OCI-LY1 (cell line): ENCODE measurements around the gene HDGFL2.

Source experiments
- H2AFZ ChIP-seq: fragments of 200-600 bp; sonication (generic), shearing (Covaris generic); 2 replicates; pipeline ENCODE4 v1.6.0; 2014; ENCODE audit warnings: antibody characterized with exemption, mild to moderate bottlenecking, low read length
- H3F3A ChIP-seq: fragments of 200-600 bp; sonication (generic), shearing (Covaris generic); 2 replicates; pipeline ENCODE4 v1.6.0; 2014; ENCODE audit warnings: mild to moderate bottlenecking, antibody characterized with exemption, low read length, moderate library complexity; ENCODE audit not compliant: insufficient read depth
- H3K27ac ChIP-seq: fragments of 200-600 bp; sonication (generic); 2 replicates; pipeline ENCODE4 v1.5.1; 2014; ENCODE audit warnings: low read length, mixed run types, mild to moderate bottlenecking, low read depth; ENCODE audit not compliant: poor library complexity, severe bottlenecking
- H3K27me3 ChIP-seq: fragments of 200-600 bp; sonication (generic); 2 replicates; pipeline ENCODE4 v1.6.0; 2014; ENCODE audit warnings: antibody characterized with exemption, mild to moderate bottlenecking, low read length, moderate library complexity; ENCODE audit not compliant: insufficient read depth
- H3K36me3 ChIP-seq: fragments of 200-600 bp; sonication (generic); 2 replicates; pipeline ENCODE4 v1.6.1; 2014; ENCODE audit warnings: mild to moderate bottlenecking, antibody characterized with exemption, low read length, moderate library complexity, mixed read lengths; ENCODE audit not compliant: insufficient read depth
- H3K4me1 ChIP-seq: fragments of 200-600 bp; sonication (generic); 2 replicates; pipeline ENCODE4 v1.5.1; 2014; ENCODE audit warnings: mild to moderate bottlenecking, low read length, moderate library complexity; ENCODE audit not compliant: insufficient read depth, severe bottlenecking
- H3K4me2 ChIP-seq: fragments of 200-600 bp; sonication (generic), shearing (Covaris generic); 2 replicates; pipeline ENCODE4 v1.6.1; 2014; ENCODE audit warnings: low read length
- H3K4me3 ChIP-seq: fragments of 200-600 bp; sonication (generic); 2 replicates; pipeline ENCODE4 v1.5.1; 2014; ENCODE audit warnings: low read length, low read depth, mild to moderate bottlenecking, mixed read lengths; ENCODE audit not compliant: poor library complexity, severe bottlenecking
- H3K79me2 ChIP-seq: fragments of 200-600 bp; shearing (Covaris generic); 2 replicates; pipeline ENCODE4 v1.6.1; 2016; ENCODE audit warnings: mixed run types, low read length, mixed read lengths; ENCODE audit not compliant: insufficient read depth
- H3K9ac ChIP-seq: fragments of 200-600 bp; sonication (generic), shearing (Covaris generic); 2 replicates; pipeline ENCODE4 v1.6.1; 2014; ENCODE audit warnings: mild to moderate bottlenecking, low read length, mixed read lengths
- H3K9me2 ChIP-seq: fragments of 200-600 bp; sonication (generic), shearing (Covaris generic); 2 replicates; pipeline ENCODE4 v1.6.1; 2014; ENCODE audit warnings: low read depth, mild to moderate bottlenecking, low read length, mixed read lengths
- H3K9me3 ChIP-seq: fragments of 200-600 bp; shearing (Covaris generic); 2 replicates; pipeline ENCODE4 v1.6.1; 2014; ENCODE audit warnings: low read length, mixed read lengths
- H4K20me1 ChIP-seq: fragments of 200-600 bp; sonication (generic), shearing (Covaris generic); 2 replicates; pipeline ENCODE4 v1.6.0; 2016; ENCODE audit warnings: mild to moderate bottlenecking, low read length; ENCODE audit not compliant: insufficient read depth
- CTCF ChIP-seq: fragments of 200-600 bp; sonication (generic), shearing (Covaris generic); IDR thresholded peaks from 2 replicates; pipeline ENCODE4 v1.5.1; 2017; ENCODE audit warnings: mild to moderate bottlenecking, antibody characterized with exemption, low read length, moderate library complexity, mixed read lengths
- EZH2 ChIP-seq: fragments of 200-600 bp; sonication (generic), shearing (Covaris generic); IDR thresholded peaks from 2 replicates; pipeline ENCODE4 v1.8.0; 2017; ENCODE audit warnings: borderline replicate concordance, mixed run types, mild to moderate bottlenecking, antibody characterized with exemption, low read length, moderate library complexity, mixed read lengths

The HDGFL2 gene

GRCh38 chr19:4511300-4512054 is 39.4 kb downstream of the HDGFL2 start:
- H3K4me1 ChIP-seq: no peaks in the 10 kb centered on the region
- TF ChIP-seq CTCF (no peak), EZH2 (no peak)

GRCh38 chr19:4512070-4512469 is 40.0 kb downstream of the HDGFL2 start:
- Histone ChIP-seq H3K9ac (no peak overlapping the region), H3K9me3 (no peaks in the 10 kb centered on the region), H3F3A (no peaks in the 10 kb centered on the region), H3K36me3 (0 out of 2 replicates have a peak, but pooled peaks cover under 1% of the 10 kb centered on the region), H4K20me1 (no peaks in the 10 kb centered on the region), H3K27me3 (no peaks in the 10 kb centered on the region), H3K79me2 (no peaks in the 10 kb centered on the region), H3K27ac (no peak overlapping the region), H2AFZ (no peak overlapping the region), H3K4me1 (no peaks in the 10 kb centered on the region), H3K4me3 (no peak overlapping the region), H3K4me2 (no peak overlapping the region), H3K9me2 (no peaks in the 10 kb centered on the region)
- no peak for TF ChIP-seq EZH2

More at GRCh38 chr19:4511300-4512054, 39.4 kb downstream of the HDGFL2 start:
- H3K4me2 ChIP-seq: no peak overlapping the region
- no peaks in the 10 kb centered on the region for H3K9me3 ChIP-seq
- no peaks in the 10 kb centered on the region for H3K9me2 ChIP-seq
- no peaks in the 10 kb centered on the region for H3K27me3 ChIP-seq
- H3K4me3 ChIP-seq: no peak overlapping the region
- H3K27ac ChIP-seq: no peak overlapping the region
- H3K79me2 ChIP-seq: no peaks in the 10 kb centered on the region
- no peak overlapping the region for H2AFZ ChIP-seq
- H4K20me1 ChIP-seq: no peaks in the 10 kb centered on the region
- no peak overlapping the region for H3K9ac ChIP-seq
- H3K36me3 ChIP-seq: 0 out of 2 replicates have a peak, but pooled peaks cover 3% of the 10 kb centered on the region
- H3F3A ChIP-seq: no peaks in the 10 kb centered on the region

- Histone ChIP-seq H3K4me1 (no peaks in the 10 kb centered on the region), H3K4me2 (no peak overlapping the region), H3K9me3 (no peaks in the 10 kb centered on the region), H3K9me2 (no peaks in the 10 kb centered on the region), H3K4me3 (no peak overlapping the region), H3K9ac (no peak overlapping the region), H4K20me1 (no peaks in the 10 kb centered on the region), H3K79me2 (no peaks in the 10 kb centered on the region), H3K36me3 (no peaks in the 10 kb centered on the region), H3F3A (no peaks in the 10 kb centered on the region), H3K27ac (no peak overlapping the region), H3K27me3 (no peaks in the 10 kb centered on the region), H2AFZ (no peak overlapping the region)
- TF ChIP-seq EZH2 (no peak), CTCF (no peak)
Measured at GRCh38 chr19:4513248-4513647, 41.2 kb downstream of the HDGFL2 start.

GRCh38 chr19:4515732-4516131 is 43.6 kb downstream of the HDGFL2 start:
- Histone ChIP-seq H3K4me2 (no peak overlapping the region), H3K4me3 (no peak overlapping the region), H3K9ac (no peak overlapping the region), H4K20me1 (no peaks in the 10 kb centered on the region), H3F3A (no peaks in the 10 kb centered on the region), H3K36me3 (no peaks in the 10 kb centered on the region), H3K79me2 (no peaks in the 10 kb centered on the region), H3K4me1 (no peaks in the 10 kb centered on the region), H3K9me2 (no peaks in the 10 kb centered on the region), H3K27ac (no peak overlapping the region), H3K9me3 (no peaks in the 10 kb centered on the region), H3K27me3 (no peaks in the 10 kb centered on the region), H2AFZ (no peak overlapping the region)
- TF ChIP-seq EZH2 (no peak), CTCF (no peak)
